ENCODE results near the gene S100A10.

Gene S100A10

DNA sequence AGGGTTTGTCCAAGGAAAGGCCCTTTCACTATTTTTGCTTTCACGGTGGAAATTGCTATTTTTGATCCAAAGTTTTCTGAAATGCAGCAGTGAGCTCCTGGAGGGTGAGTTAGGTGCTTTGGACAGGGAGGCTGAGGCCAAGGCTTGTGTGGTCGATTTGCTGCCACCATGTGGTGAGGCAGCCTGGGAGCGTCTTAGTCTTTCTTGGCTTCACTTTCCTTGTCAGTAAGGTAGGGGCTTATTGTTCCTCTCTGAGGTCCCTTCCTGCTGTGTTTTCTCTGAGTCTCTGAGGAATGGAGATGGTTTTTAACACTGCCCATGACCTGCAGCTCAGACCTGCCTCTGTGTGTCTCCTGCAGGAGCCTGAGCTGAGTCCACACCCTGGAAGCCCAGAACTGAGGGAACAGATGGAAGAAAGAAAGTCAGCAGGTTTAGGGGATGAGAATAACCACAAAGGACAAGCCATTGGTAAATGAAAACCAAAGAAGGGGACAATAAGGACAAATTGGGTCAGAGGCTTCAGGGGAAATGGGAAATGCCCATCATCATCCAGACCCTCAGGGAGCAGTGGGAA lies 20.1 kb upstream of the S100A10 start:
- DNase-seq (ENCODE audit: low read depth in 2 of 2) = no peak

DNA sequence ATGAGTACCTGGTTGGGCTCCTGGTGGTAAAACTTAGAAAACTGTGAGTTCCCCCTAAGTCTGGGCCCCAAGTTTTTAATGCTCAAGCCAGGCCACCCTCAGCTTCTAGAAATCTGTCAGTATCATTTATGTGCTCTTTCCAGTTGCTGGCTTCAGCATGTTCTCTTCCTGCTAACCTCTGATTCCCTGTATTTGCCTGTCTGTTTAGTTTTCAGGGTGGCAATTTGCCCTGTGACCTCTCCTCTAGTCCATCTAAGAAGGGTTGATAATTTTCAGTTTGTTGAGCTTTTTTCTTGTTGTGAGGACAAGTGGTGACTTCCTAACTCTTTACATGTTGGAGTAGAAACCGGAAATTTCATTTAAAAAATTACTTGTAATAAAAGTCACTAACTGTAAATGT lies 16.0 kb upstream of the S100A10 start:
- DNase-seq (ENCODE audit: low read depth in 2 of 2) = no peak

DNA sequence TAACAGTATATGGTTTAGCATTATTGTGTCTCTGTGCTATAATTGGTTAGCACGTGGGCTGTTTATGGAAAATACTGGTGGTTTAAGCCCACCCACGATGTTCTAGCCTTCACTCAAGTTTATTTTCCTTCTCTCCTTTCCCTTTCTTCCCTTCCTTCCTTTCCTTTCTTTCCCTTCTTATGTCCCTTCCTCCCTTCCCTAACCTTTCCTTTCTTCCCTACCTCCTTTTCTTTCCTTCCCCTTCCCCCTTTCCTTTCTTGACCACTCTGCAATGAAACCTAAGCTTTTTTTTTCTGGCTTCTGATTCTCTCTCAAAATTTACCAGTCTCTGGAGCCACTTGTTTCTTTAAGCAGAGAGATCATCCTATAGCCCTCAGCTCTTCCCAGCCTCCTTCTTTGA lies 13.4 kb upstream of the S100A10 start:
- DNase-seq (ENCODE audit: low read depth in 2 of 2) = no peak

DNA sequence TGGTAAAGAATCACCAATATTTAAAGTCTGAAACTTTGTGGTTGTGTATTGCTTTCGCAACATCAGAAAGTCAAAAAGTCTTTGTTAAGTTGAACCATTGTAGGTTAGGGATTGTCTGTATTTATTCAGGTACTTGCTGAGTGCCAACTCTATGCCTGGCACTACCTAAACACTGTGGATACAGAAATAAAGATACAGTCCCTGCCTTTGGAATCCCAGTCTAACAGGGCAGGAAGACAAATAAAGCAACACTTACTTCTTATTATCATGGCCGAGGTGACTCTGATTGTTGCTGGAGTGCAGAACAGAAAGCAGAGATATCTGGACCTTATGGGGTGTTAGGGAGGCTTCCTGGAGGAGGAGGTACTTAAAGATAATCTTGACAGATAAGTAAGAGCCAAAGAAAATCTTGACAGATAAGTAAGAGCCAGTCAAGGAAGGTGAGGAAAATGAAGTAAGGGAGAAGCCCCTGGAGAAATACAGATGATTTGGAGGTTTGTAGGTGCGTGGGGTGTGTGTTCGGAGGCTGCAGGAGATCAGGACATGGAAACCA lies 11.8 kb upstream of the S100A10 start:
- DNase-seq (ENCODE audit: low read depth in 2 of 2) = no peak

DNA sequence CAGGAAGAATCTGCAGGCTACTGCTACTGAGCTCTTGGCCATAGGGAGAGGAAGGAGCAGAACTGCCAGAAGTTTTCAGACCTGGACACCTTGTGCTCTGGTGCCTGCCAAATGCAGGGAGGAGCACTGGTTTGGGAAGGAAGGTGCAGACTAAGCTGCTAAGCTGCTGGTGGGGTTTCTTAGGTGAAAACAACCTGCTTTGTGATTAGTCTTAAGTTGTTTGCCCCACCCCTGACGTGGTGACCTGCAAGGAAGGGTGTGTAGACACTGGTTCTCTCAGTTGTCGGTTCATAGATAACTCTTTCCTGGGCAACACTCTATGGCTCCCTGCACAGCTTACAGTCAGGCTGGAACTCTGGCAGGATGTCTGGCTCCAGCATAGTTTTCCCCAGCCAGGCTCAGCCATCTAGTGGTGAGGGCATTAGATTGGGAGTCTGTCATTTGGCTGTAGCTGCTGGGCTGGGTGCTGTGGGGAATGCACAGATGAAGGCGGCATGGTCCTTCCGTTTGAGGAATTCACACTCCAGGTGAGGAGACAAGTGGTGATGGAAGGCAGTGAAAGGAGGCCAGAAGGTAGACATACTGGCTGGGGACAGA lies 10.3 kb upstream of the S100A10 start:
- DNase-seq (ENCODE audit: low read depth in 2 of 2) = no peak

DNA sequence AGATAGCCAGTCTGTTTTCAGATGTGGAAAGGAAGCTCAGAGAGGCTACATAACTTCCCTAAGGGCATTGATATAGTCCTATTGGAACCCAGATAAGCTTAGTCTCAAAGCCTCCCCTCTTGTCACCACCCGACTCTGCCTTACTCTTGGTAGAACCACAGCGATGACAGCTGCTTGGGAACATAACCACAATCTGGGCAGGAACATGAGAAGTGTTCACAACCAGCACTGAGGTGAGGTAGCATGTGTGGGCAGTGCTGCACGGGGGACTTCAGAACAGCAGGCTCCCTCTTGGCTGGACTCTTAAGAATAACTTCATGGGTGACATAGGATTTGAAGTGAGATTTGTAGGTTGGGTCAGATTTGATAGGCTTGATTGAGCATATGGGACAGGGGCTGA lies 9.3 kb upstream of the S100A10 start:
- no peak for DNase-seq (ENCODE audit: low read depth in 2 of 2)

DNA sequence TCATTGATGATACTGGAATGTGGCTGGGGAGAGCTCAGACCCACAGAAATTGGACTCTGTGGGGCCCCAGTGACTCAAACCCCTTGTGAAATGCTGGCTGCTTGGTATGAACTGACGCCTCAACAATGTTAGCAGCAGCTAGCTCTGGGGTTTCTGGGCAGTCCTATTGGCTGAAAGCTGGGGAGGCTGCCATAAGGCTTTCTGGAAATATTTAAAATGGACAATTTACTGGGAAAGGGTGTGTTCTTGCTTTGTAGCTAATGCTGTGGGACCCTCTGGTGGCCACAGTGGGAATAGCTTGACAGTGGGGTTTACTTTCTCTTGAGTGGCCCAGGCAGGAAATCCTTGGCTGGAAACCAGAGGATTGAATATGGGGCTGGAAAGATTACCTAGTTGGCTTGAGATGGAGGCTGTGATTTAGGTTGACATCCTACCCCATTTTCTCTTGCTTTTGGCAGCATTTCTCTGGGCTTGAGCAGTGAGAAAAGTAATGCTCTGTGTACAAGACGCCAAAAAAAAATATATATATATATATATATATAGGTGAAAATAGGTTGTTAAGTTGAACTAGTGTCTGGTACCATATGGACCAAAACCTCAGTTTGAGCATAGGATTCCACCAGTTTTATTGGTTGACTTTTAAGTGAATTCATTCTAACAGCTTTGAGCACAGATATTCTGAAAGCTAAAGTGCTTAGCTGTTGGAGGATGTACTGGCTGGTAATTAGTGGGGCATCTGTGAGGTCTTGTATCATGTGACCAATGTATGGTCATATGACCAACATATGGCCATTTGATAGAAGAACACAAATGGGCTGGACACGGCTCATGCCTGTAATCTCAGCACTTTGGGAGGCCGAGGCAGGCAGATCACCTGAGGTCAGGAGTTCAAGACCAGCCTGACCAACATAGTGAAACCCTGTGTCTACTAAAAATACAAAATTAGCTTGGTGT lies 8.2 kb upstream of the S100A10 start:
- peak; percentile 71 to 74 for DNase-seq (ENCODE audit: low read depth in 2 of 2)

DNA sequence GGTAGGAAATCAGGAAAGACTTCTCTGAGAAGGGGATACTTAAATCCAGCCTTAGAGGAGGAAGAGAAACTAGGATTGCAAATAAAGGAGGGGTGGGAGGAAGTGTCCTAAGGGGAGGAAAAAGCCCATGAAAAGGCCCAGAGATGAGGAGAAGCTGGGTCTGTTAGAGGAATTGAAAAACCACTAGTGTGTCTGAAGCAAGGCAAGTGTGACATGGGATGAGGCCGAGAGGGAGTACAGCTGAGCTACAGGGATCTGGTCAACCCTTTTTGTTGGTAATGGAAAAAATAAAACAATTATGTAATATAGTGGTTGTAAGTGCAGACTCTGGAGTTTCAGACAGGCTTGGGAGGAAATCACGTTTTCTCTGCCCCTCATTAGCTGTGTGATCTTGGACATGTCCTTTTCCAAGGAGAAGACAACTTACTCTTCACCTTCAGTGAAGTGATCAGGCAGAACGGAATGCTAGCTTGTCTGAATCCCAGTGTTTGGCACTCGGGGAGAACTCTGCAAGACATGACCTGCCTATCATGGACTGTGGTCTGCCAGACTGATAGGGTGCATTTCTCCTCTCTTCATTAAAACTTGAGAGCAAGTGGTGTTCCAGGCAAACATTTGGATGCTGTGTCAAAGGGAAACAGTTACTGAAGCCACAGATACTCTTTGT lies 7.4 kb upstream of the S100A10 start:
- no peak for DNase-seq (ENCODE audit: low read depth in 2 of 2)

DNA sequence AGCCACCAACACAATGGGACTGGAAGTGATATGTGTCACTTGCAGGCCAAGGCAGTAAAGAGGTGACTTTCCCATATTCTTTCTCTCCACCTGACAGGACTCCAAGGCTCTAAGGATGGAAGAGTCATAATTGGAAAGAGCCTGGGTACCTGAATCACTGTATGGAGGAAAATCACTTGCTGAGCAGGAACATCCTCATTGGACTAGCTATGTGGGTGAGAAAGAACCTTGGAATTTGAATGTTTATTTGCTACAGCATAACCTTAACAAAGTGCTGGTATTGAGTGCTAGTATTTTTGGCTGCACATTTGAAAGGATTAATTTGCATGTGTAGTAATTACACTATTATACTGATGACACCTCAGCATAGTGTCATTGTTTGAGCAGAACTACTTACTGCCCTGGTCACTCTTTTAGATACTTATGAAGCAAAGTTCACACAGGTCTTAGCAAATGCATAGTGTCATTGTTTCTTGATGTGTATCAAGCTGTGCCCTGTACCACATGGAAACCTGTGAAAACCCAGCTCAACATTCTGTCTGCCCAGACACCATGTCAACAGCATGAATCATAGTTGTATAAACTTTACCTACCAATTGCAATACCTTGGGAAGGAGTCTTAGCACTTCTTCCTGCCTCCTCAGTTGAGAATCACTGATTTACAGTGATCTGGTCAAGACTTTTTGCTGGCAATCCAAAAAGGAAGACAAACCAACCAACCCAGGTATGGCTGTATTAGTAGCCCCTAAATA lies 5.1 kb upstream of the S100A10 start:
- no peak for DNase-seq (ENCODE audit: low read depth in 2 of 2)

DNA sequence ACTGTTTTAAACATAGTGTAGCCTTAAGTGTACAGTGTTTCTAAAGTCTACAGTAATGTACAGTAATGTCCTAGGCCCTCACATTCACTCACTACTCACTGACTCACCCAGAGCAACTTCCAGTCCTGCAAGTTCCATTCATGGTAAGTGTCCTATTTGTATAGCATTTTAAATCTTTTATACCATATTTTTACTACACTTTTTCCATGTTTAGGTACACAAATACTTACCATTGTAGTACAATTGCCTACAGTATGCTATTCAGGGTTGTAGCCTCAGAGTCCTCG lies 3.6 kb upstream of the S100A10 start:
- DNase-seq (ENCODE audit: low read depth in 2 of 2) = no peak

DNA sequence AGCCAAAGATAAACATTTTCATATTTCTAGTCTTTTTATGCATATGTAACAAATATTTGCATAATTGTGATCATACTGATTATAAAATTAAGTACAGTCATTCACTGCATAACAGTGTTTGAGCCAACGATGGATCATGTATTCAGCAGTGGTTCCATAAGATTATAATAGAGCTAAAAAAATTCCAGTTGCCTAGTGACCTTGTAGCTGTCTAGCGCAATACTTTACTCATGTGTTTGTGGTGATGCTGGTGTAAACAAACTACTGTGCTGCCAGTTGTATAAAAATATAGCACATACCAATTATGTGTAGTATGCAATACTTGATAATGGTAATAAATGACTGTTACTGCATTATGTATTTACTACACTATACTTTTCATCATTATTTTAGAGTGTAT lies 2.1 kb upstream of the S100A10 start:
- DNase-seq (ENCODE audit: low read depth in 2 of 2) = no peak

DNA sequence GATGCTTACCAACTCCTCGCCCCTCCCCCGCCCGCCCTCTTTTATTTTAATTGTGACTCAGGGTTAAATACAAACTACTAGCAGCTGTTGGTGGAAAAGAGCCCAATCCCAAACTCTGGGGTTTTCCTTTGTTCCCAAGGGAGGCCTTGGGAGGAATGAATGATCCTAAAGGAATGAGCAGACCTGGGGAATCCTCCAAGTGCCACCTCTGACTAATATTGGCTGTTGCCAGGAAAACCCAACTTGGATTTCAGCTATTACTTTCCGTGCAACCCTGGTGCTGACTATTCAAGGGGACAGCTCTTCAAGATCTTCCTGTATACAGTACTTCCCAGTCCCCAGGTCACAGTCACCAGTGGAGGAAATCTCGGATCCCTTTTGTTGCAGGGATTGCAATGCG lies 1.3 kb upstream of the S100A10 start:
- DNase-seq (ENCODE audit: low read depth in 2 of 2) = no peak

DNA sequence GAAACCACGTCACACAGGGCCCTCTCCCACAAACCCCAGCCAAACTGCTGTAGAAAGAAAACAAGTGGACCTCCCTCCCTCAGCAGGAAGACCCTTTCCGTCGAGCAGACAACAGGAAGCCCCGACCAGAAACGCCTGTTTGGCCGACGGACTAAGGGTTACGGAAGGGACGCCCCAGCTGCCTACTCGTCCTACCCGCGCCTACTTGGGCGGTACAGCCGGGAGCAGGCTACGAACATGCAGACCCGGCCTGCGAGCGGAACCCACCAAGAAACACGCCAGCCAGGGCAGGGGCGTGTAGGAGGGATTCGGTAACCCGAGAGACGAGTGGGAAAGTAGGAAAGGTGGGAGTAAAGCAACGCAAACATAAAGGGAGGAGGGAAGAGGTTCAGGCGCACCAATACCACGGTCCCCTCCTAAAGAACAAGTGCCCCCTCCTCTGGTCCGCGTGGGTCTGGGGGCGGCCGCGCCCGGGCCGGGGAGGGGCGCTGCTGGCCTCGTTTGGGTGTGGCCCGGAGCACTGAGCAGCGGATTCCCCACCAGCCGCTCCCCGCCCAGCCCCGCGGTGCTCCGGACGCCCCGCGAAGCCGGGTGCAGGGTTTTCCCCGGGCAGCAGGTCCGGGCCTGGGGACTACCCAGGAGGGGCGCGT lies 450 bp downstream of the S100A10 start:
- DNase-seq (ENCODE audit: low read depth in 2 of 2) = peak in 1 of 2 donors; percentile 37

DNA sequence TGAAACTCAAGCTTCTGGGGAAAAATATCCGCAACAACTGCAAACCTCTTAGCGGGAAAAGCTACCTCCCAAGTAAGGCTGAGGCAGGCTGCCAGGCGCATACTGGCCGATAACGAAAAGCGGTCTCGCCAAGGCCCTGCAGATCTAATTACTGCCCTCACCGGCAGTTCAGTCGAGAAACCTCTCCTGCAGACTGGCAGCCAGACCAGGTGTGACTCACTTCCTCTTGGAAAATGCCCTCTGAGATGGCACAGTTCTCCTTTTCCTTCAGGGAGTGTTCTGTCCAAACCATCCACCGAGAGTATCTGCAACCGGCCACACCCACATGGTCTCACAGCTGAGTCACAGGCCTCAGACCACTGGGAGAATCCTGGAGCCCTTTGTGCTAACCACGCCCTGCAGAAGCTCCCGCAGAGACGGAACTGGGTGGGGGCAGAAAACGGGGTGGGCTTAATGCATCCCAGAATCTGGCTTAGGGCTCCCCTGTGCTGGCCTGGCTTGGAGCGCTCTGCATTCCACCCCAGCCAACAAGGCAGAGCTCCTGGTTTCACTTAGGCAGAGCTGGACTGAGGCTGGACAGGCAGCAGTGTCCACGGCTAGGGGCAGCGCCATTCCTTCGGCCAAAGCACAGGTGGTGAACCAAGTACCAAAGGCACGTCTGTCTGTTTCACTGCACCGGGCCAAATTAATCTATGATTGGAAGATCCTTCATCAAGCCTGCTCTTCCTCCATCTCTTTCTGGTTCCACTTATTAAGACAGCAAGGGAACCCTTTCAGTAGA lies 1.2 kb downstream of the S100A10 start:
- no peak for DNase-seq (ENCODE audit: low read depth in 2 of 2)

DNA sequence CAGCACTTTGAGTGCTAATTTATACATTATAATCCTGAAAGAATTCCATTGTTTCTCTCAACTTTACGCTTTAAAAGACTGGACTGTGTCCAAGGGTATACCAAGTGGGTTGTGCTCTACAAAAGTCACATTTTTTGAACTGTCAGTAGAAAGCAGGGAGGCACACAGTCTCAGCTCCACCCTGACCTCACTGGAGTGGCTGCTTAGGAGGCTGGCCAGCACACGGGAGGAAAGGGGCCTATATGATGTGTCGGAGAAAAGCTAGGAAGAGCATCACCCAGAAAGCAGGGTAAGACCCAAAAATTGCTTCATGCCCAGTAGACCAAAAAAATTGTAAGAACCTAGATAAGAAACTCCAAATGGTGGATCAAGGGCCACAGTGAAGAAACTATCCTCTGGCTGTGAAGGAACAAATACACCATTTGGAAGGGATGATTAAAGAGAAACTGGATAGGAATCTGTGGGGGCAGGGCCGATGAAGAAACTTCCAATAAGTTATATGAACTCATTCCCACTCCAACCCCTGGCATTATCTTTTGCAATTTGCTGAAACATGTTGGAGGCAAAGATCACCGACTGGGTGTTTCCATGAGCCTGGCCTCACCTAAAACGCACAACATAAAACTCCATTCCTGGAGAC lies 1.9 kb downstream of the S100A10 start:
- no peak for DNase-seq (ENCODE audit: low read depth in 2 of 2)

DNA sequence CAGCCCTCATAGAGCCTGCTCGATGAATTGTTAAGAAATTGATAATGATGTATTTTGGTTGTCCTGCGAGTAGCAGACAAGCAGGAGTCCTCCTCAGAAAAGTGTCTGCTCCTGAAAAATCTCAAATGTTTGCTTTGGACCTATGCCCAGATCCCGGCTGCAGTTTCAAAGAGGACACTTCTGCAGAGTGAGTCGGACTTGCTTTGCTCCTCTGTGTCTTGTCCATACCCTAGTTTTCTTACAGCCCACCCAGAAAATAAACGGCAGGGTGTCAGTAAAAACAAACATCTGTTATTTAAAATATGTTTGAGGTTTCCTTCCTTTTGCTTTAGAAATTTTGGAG lies 2.8 kb downstream of the S100A10 start:
- no peak for DNase-seq (ENCODE audit: low read depth in 2 of 2)

DNA sequence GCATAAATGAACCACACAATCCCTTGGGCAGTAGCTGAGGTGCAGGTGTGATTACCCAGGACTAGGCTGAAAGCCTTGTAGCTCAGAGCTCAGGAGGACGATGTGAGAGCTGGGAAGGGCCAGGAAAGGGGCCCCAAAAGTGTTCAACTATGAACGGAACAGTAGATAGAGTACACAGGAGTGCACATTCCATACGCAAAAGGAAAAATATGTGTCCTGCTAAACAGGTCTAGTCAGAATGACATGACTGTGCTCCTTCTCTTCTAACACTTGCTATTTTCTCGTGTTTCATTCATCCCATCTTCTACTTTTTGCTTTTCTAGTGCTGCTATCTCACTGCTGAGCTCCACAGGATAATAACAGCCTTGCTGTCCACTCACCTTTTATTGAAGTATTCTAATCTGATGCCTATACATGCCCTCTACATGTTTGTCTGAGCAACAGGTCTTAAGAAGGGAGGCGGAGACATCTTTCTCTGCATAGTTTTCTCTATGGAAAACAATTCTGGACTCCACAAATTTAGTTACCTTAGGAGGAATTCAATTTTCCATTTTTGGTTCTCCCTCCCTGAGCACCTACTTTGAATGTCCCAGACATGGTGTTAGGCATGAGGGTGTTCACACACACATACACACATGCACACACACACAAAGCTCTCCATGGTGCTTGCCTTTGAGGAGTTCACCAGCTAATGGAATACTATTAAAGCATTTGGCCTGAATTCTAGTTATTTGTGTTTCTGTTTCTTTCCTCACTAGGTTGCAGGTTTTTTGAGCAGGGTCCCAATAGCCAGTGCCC lies 3.4 kb downstream of the S100A10 start:
- DNase-seq (ENCODE audit: low read depth in 2 of 2) = no peak

DNA sequence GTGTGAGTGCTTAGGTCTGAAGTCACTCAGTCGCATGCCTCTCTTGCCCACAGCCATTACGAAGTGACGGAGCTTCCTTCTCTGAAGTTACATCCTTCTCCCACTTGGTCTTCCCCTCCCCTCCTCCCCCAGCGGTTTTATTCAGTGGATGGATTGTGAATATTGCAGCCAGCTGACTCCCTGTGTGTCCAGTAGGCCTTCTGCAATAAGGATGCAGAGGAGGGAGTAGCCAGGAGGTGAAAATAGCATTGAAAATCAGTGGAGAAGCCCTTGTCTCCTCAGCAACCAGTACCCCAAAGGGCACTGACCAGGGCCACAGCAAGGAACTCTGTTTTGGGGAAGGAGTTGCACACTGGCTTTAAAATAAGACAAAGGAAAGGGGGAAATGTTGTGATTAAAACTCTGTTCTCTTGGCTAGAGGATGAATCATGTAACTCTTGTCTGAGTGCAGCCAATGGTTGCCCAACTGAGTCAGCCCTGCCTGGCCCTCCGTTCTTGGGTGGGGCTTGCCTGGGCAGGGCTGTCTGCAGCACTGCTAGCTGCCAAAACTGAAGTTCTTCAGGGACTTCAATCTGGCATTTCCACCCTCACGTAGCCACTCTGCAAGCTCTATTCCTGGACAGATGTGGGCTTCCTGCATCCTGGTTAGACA lies 4.3 kb downstream of the S100A10 start:
- no peak for DNase-seq (ENCODE audit: low read depth in 2 of 2)

Measured in stimulated activated CD4-positive, alpha-beta T cell treated with anti-CD3 and anti-CD28 coated beads, Interleukin-1b, Interleukin-23, amount 100 ng/mL, for 4 hours (primary cell).